GM11168 (cell line): ENCODE data around the gene AK3.
"Not testable (repeated sequence)": the region's sequence is repeated elsewhere in the genome, so short reads cannot be mapped to it uniquely, and the experiment has no call there.

Source experiments
- in situ Hi-C: fragments of 300-500 bp; cut with MboI; formaldehyde crosslinking; loops from one replicate; pipeline ENCODE4 v1.12.0; 2022; ENCODE audit warnings: low sequenced_read_pairs; ENCODE audit not compliant: unreplicated experiment

Gene AK3

GRCh38 chr9:4740638-4741364 is at the start of gene AK3:
Gene AK3, minus strand, starts transcription at chr9:4741202. Its CDS starts 115 bp downstream, at chr9:4741087.
- in situ Hi-C loops: no loop called here

GRCh38 chr9:4788703-4789102 is 47.7 kb upstream of the AK3 start:
- in situ Hi-C loops: no loop called here

GRCh38 chr9:4787876-4788275 is 46.9 kb upstream of the AK3 start:
- in situ Hi-C loops: no loop called here

- in situ Hi-C loops: no loop called here
Observed at GRCh38 chr9:4786599-4786998, 45.6 kb upstream of the AK3 start.

- in situ Hi-C loops: no loop called here
Observed at GRCh38 chr9:4784403-4784802, 43.4 kb upstream of the AK3 start.

GRCh38 chr9:4783191-4783590 is 42.2 kb upstream of the AK3 start:
- in situ Hi-C loops: not testable (repeated sequence)

GRCh38 chr9:4781408-4781807 is 40.4 kb upstream of the AK3 start:
- in situ Hi-C loops: no loop called here

- in situ Hi-C loops: no loop called here
Observed at GRCh38 chr9:4780651-4781050, 39.6 kb upstream of the AK3 start.

GRCh38 chr9:4774958-4775357 is 34.0 kb upstream of the AK3 start:
- in situ Hi-C loops: loop anchor here (25.0 kb wide), 1 partner anchor 662 kb away; the partner anchor contains the start of gene PLGRKT

- in situ Hi-C loops: loop anchor here (25.0 kb wide), 1 partner anchor 663 kb away; the partner anchor contains the start of gene PLGRKT
Observed at GRCh38 chr9:4774209-4774608, 33.2 kb upstream of the AK3 start.

GRCh38 chr9:4771788-4772187 is 30.8 kb upstream of the AK3 start:
- in situ Hi-C loops: loop anchor here (25.0 kb wide), 1 partner anchor 666 kb away; the partner anchor contains the start of gene PLGRKT

GRCh38 chr9:4769321-4770080 is 28.5 kb upstream of the AK3 start:
- in situ Hi-C loops: loop anchor here (10.0 to 25.0 kb wide), 2 partner anchors 668 to 825 kb away; partner anchors contain the start of gene PLGRKT

GRCh38 chr9:4768681-4769080 is 27.7 kb upstream of the AK3 start:
- in situ Hi-C loops: loop anchor here (10.0 to 25.0 kb wide), 2 partner anchors 669 to 826 kb away; partner anchors contain the start of gene PLGRKT

GRCh38 chr9:4764033-4764432 is 23.0 kb upstream of the AK3 start:
- in situ Hi-C loops: loop anchor here (5.0 to 25.0 kb wide), 3 partner anchors 223 to 831 kb away; partner anchors contain the start of genes JAK2 and PLGRKT

- in situ Hi-C loops: loop anchor here (5.0 to 25.0 kb wide), 3 partner anchors 224 to 832 kb away; partner anchors contain the start of genes JAK2 and PLGRKT
Observed at GRCh38 chr9:4762886-4763541, 22.0 kb upstream of the AK3 start.

- in situ Hi-C loops: loop anchor here (5.0 to 25.0 kb wide), 3 partner anchors 225 to 833 kb away; partner anchors contain the start of genes JAK2 and PLGRKT
Observed at GRCh38 chr9:4762108-4762885, 21.3 kb upstream of the AK3 start.

- in situ Hi-C loops: loop anchor here (5.0 to 25.0 kb wide), 3 partner anchors 227 to 835 kb away; partner anchors contain the start of genes JAK2 and PLGRKT
Observed at GRCh38 chr9:4760122-4760521, 19.1 kb upstream of the AK3 start.

- in situ Hi-C loops: loop anchor here (25.0 kb wide), 1 partner anchor 681 kb away; the partner anchor contains the start of gene PLGRKT
Observed at GRCh38 chr9:4756420-4756819, 15.4 kb upstream of the AK3 start.

- in situ Hi-C loops: loop anchor here (25.0 kb wide), 1 partner anchor 682 kb away; the partner anchor contains the start of gene PLGRKT
Observed at GRCh38 chr9:4755026-4755609, 14.1 kb upstream of the AK3 start.
